ENCODE data around the gene EML5.

EML5 gene

DNA sequence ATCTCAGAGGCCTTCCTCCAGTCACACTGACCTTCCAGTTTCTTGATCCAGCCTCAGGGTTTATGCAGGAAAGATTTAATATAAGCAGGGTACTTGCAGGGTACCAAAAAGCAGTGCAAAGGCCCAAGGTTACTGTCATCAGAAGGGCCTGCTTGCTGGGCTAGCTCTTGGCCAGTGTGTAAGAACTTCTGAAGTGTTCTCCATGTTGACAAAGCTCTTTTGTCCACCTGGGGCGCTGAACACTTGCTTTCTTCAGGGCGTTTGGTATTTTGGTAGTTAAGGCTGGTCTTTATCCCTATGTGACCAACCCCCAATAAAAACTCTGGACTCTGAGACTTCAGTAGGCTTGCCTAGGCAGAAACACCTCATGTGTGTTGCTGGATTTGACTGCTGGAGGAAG is 160.2 kb downstream of the EML5 start:
- H3K4me3 ChIP-seq (replicated peaks; ENCODE audit: low read depth, low read length) = no peak overlapping the region
- TF ChIP-seq CTCF (IDR thresholded peaks at IDR 0.05; ENCODE audit: low read length, missing control alignments) = no peak
- no peak for DNase-seq (ENCODE audit: low read depth)

- no peak for DNase-seq (ENCODE audit: low read depth)
- TF ChIP-seq CTCF (IDR thresholded peaks at IDR 0.05; ENCODE audit: low read length, missing control alignments) = no peak
Measured at GRCh38 chr14:88631091-88631490, 161.7 kb downstream of the EML5 start.

DNA sequence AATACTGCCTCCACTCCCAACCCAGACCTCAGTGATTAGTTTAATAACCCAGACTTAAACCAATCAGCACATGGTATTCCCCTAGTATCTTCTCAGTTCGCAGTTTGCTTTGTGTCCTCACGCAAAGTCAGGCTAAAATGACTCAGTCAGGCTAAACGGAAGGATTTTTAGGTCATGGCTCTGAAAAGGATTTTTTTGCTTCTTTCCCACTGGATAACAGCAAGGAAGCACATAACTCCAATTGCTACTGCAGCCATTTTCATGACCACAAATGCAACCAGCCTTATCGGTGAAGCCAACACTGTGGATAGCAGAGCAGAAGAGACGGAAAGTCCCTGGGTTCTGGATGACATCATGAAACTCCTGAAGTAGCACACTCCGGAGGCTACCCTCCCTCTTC is 162.2 kb downstream of the EML5 start:
- peak overlapping the region; percentile 3 for H3K4me3 ChIP-seq (replicated peaks; ENCODE audit: low read depth, low read length)
- DNase-seq (ENCODE audit: low read depth) = peak; percentile 85
- TF ChIP-seq CTCF (IDR thresholded peaks at IDR 0.05; ENCODE audit: low read length, missing control alignments) = no peak

More at GRCh38 chr14:88631091-88631490, 161.7 kb downstream of the EML5 start:
- no peak overlapping the region for H3K4me3 ChIP-seq (replicated peaks; ENCODE audit: low read depth, low read length)

- TF ChIP-seq CTCF (IDR thresholded peaks at IDR 0.05; ENCODE audit: low read length, missing control alignments) = no peak
- no peak for DNase-seq (ENCODE audit: low read depth)
- no peak overlapping the region for H3K4me3 ChIP-seq (replicated peaks; ENCODE audit: low read depth, low read length)
Measured at GRCh38 chr14:88628462-88628861, 164.3 kb downstream of the EML5 start.

DNA sequence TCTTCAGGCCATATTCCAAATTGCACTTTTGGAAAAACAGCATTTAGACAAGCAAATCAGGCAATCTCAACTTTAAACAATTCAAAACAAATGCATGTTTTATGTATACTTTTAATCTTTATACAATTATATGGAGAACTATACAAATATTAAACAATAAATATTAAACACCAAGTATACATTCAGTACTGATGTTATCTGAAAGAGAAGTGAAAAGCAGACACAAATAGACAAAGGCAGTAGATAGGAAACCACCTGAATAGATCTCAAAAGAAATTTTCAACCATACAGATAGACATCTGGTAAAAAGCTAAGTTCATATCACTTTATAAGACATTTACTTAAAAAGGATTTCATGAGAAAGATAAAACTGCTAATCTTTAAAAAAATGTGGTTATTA is 164.7 kb downstream of the EML5 start:
- no peak overlapping the region for H3K4me3 ChIP-seq (replicated peaks; ENCODE audit: low read depth, low read length)
- TF ChIP-seq CTCF (IDR thresholded peaks at IDR 0.05; ENCODE audit: low read length, missing control alignments) = no peak
- DNase-seq (ENCODE audit: low read depth) = no peak

DNA sequence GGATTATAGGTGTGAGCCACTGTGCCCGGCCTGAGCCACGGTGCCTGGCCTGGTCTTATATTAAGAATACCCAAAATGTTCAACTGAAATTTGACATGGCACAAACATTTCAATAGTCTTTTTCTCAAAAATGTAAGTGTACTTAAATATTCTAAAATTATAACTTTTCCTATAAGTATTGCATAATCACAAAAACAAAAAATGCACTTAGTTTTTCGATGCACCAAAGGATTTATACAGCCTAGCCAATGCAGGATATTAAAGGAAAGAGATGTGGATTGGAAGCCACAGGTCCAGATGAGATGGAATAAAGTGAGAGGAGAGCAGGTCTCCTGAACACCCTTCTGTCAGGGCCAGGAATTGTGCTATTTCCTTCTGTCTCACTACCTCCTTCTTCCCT is 167.1 kb downstream of the EML5 start:
- no peak for TF ChIP-seq CTCF (IDR thresholded peaks at IDR 0.05; ENCODE audit: low read length, missing control alignments)
- DNase-seq (ENCODE audit: low read depth) = no peak
- no peak overlapping the region for H3K4me3 ChIP-seq (replicated peaks; ENCODE audit: low read depth, low read length)

DNA sequence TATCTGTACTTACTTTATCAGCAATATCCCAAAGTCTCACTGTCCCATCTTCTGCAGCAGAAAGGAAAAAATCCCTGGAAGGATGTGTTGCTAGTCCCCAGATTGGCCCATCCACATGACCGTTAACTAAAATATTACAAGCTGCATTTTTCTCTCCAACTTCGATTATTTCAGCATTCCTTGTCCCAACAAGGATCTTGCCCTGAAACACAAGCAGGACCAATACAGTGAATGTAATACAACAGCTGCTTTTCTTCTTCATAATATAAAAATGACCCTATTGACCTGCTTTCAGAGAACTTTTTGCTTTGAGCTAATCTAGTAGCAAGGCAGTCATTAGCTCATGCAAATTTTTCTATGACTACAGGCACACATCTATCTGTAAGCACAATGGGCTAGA is 171.7 kb downstream of the EML5 start:
- no peak for DNase-seq (ENCODE audit: low read depth)
- no peak for TF ChIP-seq CTCF (IDR thresholded peaks at IDR 0.05; ENCODE audit: low read length, missing control alignments)
- no peak overlapping the region for H3K4me3 ChIP-seq (replicated peaks; ENCODE audit: low read depth, low read length)
